Activated CD4-positive, alpha-beta T cell treated with anti-CD3 and anti-CD28 coated beads, Interleukin-2, Interleukin-4, amounts not matched to agents 100 ng/mL and 50 ng/mL, durations not matched to agents 16 hours and 8 hours (primary cell): ENCODE measurements around the gene SPHK1.

Experiments used
- DNase-seq: peaks from one replicate; pipeline ENCODE4 v3.0.0-alpha.2; 2020; ENCODE audit warnings: low spot score

SPHK1 gene

GRCh38 chr17:76384987-76385891 lies 830 bp downstream of the SPHK1 start:
- no peak for DNase-seq

DNA sequence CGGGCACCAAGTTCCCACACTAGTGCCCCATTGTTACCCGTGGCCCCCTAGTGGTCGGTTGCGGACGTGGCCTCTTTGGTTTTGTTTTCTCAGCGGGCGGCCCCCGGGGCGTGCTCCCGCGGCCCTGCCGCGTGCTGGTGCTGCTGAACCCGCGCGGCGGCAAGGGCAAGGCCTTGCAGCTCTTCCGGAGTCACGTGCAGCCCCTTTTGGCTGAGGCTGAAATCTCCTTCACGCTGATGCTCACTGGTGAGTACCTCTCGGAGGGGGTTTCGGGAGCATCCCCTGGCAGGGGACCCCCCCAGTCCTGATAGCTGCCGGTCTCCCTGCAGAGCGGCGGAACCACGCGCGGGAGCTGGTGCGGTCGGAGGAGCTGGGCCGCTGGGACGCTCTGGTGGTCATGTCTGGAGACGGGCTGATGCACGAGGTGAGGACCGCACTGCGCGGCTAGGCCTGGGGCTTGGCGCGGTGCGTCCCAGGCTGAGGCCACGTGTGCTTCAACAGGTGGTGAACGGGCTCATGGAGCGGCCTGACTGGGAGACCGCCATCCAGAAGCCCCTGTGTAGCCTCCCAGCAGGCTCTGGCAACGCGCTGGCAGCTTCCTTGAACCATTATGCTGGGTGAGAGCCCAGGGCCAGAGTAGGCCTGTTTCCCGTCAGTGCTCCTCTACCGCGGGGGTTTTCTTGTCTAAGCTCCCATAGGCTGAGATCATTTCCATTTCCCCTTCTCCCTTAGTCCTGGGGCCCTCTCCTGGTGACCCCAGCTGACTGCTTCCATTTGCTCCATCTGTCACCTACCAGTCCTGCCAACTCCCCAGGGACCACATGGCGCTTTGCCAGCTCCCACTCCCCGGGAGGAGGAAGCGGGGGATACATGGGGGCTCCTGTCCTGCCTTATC lies 1.7 kb downstream of the SPHK1 start:
- DNase-seq: peak; percentile 88

DNA sequence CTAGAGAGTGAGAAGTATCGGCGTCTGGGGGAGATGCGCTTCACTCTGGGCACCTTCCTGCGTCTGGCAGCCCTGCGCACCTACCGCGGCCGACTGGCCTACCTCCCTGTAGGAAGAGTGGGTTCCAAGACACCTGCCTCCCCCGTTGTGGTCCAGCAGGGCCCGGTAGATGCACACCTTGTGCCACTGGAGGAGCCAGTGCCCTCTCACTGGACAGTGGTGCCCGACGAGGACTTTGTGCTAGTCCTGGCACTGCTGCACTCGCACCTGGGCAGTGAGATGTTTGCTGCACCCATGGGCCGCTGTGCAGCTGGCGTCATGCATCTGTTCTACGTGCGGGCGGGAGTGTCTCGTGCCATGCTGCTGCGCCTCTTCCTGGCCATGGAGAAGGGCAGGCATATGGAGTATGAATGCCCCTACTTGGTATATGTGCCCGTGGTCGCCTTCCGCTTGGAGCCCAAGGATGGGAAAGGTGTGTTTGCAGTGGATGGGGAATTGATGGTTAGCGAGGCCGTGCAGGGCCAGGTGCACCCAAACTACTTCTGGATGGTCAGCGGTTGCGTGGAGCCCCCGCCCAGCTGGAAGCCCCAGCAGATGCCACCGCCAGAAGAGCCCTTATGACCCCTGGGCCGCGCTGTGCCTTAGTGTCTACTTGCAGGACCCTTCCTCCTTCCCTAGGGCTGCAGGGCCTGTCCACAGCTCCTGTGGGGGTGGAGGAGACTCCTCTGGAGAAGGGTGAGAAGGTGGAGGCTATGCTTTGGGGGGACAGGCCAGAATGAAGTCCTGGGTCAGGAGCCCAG lies 2.8 kb downstream of the SPHK1 start:
- DNase-seq: no peak

GRCh38 chr17:76388966-76389888 lies 4.8 kb downstream of the SPHK1 start:
- no peak for DNase-seq

DNA sequence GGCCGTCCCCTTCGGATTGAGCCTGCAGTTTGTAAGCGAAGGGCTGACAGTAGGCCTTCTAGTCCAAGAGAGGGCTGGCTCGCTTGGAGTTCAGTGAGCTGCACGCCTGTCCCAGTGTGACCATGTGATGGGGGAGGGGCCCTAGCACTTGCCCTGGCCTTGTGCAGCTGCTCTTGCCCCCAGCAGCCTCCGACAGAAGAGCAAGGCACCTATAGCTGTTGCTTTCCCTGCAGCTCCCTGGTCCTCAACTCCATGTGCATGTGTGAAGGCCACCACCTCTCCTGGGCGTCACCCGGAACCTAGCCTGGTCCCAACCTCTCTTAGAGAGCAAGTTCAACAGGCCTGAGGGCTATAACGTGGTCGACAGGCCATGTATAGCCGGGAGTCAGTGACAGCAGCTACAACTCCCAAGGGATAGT lies 5.6 kb downstream of the SPHK1 start:
- DNase-seq: no peak

DNA sequence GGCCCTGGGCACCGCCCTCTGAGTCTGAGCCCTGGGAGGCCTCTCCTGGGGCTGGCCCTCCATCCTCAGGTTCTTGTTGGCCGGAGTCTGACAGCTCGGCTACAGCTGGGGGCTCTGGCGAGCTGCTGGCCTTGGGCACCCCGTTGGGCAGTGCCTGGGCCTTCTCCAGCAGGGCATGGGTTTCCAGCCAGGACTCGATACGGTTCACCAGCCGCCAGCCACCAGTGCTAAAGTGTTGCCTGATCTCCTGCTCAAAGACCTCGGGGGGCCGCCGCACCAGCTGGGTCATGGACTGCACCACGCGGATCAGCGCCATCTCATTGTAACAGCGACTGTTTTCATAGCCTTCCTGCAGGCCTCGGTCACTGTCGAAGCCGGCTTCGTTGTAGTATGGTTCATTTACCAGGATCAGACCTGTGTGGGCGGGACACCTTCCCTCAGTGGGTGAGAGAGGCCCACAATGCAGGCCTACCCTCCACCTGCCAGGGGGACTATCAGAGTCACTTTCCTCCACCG lies 6.8 kb downstream of the SPHK1 start:
- DNase-seq: no peak

GRCh38 chr17:76394166-76394565 lies 9.8 kb downstream of the SPHK1 start:
- no peak for DNase-seq

- DNase-seq: no peak
Observed at GRCh38 chr17:76395980-76396379, 11.6 kb downstream of the SPHK1 start.

DNA sequence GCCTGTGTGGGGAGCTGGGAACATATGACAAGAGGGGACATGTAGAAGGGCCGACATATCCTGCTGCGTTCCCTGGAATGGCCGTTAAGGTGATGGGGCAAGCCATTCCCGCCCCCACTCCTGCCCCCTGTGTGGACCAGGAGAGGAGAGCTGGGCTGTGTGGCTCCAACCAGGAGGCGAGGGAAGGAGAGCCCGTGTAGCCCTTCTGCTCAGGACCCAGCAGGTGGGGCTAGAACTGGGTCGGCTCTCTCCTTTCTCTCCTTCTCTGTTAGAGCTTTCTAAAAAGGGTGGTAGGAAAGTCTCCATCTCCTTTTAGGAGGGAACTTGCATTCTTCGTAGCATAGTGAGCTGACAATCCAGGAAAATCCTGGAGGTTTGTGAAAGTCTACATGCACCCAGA lies 12.8 kb downstream of the SPHK1 start:
- DNase-seq: no peak

DNA sequence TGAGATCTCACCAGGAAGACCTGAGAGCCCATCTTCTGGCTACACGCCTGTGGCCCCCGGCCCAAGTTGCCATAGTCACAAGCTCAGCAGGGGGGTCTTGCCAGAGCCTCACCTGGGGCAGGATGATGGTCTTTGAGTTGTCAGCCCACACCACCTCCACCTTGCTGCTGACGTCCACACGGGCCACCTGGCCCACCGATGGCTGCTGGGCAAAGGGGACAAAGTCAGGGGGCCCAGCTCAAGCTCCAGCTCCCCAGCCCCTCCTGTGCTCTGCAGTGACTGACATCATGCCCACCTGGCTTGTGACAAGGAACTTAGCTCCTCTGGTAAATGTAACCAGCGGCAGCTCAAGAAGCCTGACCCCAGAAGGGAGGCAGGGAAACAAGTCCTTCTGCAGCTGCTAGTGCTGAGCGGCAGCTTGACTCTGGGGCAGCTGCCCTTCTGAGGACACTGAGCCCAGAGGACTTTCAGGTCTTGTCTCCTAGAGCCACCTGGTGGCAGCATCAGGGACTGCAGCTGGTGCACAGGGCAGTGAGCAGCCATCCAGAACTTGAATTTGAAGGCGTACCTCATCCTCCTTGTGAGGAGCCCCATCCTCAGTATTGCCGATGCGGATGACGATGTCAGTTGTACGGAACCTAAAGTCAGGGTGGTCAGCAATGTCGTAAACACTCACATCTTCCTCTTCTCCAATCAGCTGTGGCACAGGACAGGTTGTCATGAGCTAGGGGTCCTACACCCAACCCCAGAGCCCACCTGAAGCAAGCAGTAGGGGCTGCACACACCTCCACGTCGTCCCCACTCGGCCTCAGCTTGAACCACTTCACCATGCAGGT lies 13.5 kb downstream of the SPHK1 start:
- DNase-seq: peak; percentile 85

GRCh38 chr17:76398523-76399174 lies 14.2 kb downstream of the SPHK1 start:
- DNase-seq: no peak

DNA sequence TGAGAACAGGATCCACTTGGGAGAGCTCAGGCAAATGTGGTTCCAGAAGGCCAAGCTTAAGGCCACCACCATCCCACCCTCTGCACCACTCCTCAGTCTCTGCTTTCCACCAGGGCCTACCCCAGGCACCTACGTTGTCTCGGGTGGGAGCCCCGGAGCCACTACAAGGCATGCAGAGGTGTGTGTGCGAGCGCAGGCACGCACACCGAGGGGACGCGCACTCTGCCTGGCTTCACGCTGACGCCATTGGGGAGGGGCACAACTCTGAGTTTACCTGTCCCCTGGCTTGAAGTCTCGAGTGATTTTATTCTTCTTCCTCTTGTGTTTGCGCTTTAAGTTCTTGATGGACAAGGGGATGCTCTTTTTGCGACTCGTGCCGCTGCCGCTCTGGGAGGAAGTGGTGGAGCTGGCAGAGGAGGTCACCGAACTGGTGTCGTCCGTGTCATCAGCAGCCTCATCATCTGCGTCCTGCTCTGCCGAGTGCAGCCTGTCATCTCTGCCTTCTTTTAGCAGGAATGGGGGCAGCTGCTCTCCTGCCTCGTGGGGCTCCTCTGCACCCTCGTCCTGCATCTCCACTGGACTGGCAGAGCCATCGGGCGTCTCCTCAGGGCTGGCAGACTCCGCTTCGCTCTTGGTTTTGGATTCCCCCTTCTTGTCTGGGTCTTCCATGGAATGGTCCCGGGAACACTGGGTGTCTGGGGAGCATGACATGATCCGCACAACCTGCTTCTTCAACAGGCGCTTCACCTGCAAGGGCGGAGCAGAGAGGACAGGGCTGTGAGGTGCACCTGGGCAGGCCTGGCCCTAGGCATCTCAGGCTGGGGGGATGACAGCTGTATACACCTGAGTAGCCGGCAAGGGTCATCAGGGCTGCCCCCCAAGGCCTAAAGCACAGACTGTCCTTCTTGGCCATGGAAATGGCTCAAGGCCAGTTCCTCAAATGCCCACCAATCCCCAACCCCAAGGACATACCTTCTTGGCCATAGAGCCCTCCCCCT lies 15.1 kb downstream of the SPHK1 start:
- no peak for DNase-seq

GRCh38 chr17:76402711-76403110 lies 18.3 kb downstream of the SPHK1 start:
- DNase-seq: no peak

- no peak for DNase-seq
Observed at GRCh38 chr17:76404256-76404655, 19.8 kb downstream of the SPHK1 start.

GRCh38 chr17:76404976-76405563 lies 20.7 kb downstream of the SPHK1 start:
- DNase-seq: no peak

- DNase-seq: no peak
Observed at GRCh38 chr17:76405607-76405966, 21.2 kb downstream of the SPHK1 start.

- DNase-seq: no peak
Observed at GRCh38 chr17:76405967-76406647, 21.7 kb downstream of the SPHK1 start.
